Right cardiac atrium (tissue), 5 donors: ENCODE measurements around the gene MLXIP. TPM values are rescaled to one million over a fixed set of nuclear protein-coding genes. Genes with fewer than 3 reads are reported as not detected.
A peak's percentile ranks its signal among the peaks of the same experiment; 100 is the strongest.
"Not testable (repeated sequence)": the region's sequence is repeated elsewhere in the genome, so short reads cannot be mapped to it uniquely, and the experiment has no call there.

Source experiments
- ATAC-seq, 2 donors: fragments of 200-7000 bp; cut with Tn5 transposase; one replicate each; pipeline versions ENCODE4 v1.8.0 to v1.9.1; 2020; ENCODE audit warnings: moderate library complexity in 2 of 2, mild to moderate bottlenecking in 1 of 2
- DNase-seq, 3 donors: peaks; one replicate each; pipeline ENCODE4 v3.0.0-alpha.2; 2020
- H3K27ac ChIP-seq: one replicate; pipeline ENCODE4 v1.5.1; 2013; ENCODE audit warnings: mild to moderate bottlenecking, low read length, control low read depth, moderate library complexity
- H3K27me3 ChIP-seq: one replicate; pipeline ENCODE4 v1.6.1; 2013; ENCODE audit not compliant: control insufficient read depth, insufficient read depth
- H3K4me1 ChIP-seq: one replicate; pipeline ENCODE4 v1.6.1; 2013; ENCODE audit warnings: low read length; ENCODE audit not compliant: control insufficient read depth, insufficient read depth
- H3K4me3 ChIP-seq: one replicate; pipeline ENCODE4 v1.5.1; 2013; ENCODE audit warnings: low read length, control low read depth
- H3K9me3 ChIP-seq: one replicate; pipeline ENCODE4 v1.6.1; 2013; ENCODE audit warnings: low read length; ENCODE audit not compliant: control insufficient read depth
- WGBS: extraction: QIAGEN DNeasy Blood & Tissue Kit; methylation state at CpG from one replicate; pipeline ENCODE4 v1.1.7; 2013; 5-methylcytosine and 5-hydroxymethylcytosine counted together
- intact Hi-C, 4 donors: fragments of 100-400 bp; cut with DNase I; formaldehyde crosslinking; loops; one replicate each; pipeline versions ENCODE4 v1.11.0 to v1.14.0; 2022 to 2023
- polyA plus RNA-seq: library from polyadenylated mRNA; stranded (reverse); fragments of 200-250 nt; gene quantifications from one replicate; pipeline ENCODE4 v1.2.3, GENCODE V29; 2013
- total RNA-seq, 4 donors: library from RNA; stranded (reverse); fragmentation: NEBNext Ultra II Directional; extraction: Animal tissue kit (Norgen Biotek cat#: 25700); gene quantifications; one replicate each; pipeline ENCODE4 v1.2.1, GENCODE V29; 2021
- donor health status: healthy with polysubstance abuse.
- donor health status: DM: no; HTN: yes; CAD: no.
- donor health status: DM: no; HTN: no; CAD: no.
- donor health status: DM: no; HTN: yes; CAD: no; lungs with severe emphysema.
- donor health status: DM: yes; HTN: yes; CAD: no.

The MLXIP gene
- total and polyA plus RNA-seq, 5 donors, result 26.4 to 36.0 (median 33.7) TPM

GRCh38 chr12:122171399-122171798 lies 92.8 kb downstream of the MLXIP start:
- Histone ChIP-seq H3K9me3 (no peaks in the 10 kb centered on the region), H3K27ac (no peak overlapping the region), H3K4me1 (no peaks in the 10 kb centered on the region), H3K27me3 (no peaks in the 10 kb centered on the region), H3K4me3 (no peak overlapping the region)
- no peak for ATAC-seq
- no peak for DNase-seq
- intact Hi-C loops, result no loop called here
- 91% methylated on average over 5 of the region's 5 CpGs for WGBS

GRCh38 chr12:122172262-122172939 lies 93.8 kb downstream of the MLXIP start:
- Histone ChIP-seq H3K4me1 (no peaks in the 10 kb centered on the region), H3K27me3 (no peaks in the 10 kb centered on the region), H3K4me3 (no peak overlapping the region), H3K9me3 (no peaks in the 10 kb centered on the region), H3K27ac (no peak overlapping the region)
- WGBS, result 73% methylated on average over 17 of the region's 17 CpGs
- ATAC-seq, result no peak
- intact Hi-C loops, result no loop called here
- no peak for DNase-seq

- Histone ChIP-seq H3K27me3 (no peaks in the 10 kb centered on the region), H3K4me1 (no peaks in the 10 kb centered on the region), H3K4me3 (no peak within 1 kb of the TSS), H3K9me3 (no peaks in the 10 kb centered on the region), H3K27ac (no peak within 1 kb of the TSS)
- intact Hi-C loops, result no loop called here
- 92% methylated on average over 17 of the region's 17 CpGs for WGBS
- ATAC-seq (no peak), DNase-seq (no peak)
Observed at GRCh38 chr12:122174155-122174845, 95.7 kb downstream of the MLXIP start, which contains the start of gene IL31. TSS of gene IL31 (minus strand) at chr12:122174221. CDS start at chr12:122174172, 49 bp downstream.

- H3K9me3 ChIP-seq, H3K4me1 ChIP-seq, H3K4me3 ChIP-seq, intact Hi-C loops, H3K27me3 ChIP-seq, DNase-seq, H3K27ac ChIP-seq, ATAC-seq: not testable (repeated sequence)
- 87% methylated on average over 4 of the region's 4 CpGs for WGBS
Observed at GRCh38 chr12:122176473-122176872, 97.9 kb downstream of the MLXIP start.

GRCh38 chr12:122182887-122183587 lies 104.5 kb downstream of the MLXIP start, which contains the start of gene LRRC43:
TSS of gene LRRC43 (plus strand) at chr12:122183123. CDS start at chr12:122183145, 22 bp downstream.
- ATAC-seq, result peak; percentile 77 to 84

GRCh38 chr12:122183588-122183940 lies 105.0 kb downstream of the MLXIP start:
- DNase-seq (no peak), ATAC-seq (peak; percentile 27 to 45)
- H3K4me3 ChIP-seq, result peak overlapping the region; percentile 68
- no peaks in the 10 kb centered on the region for H3K4me1 ChIP-seq
- intact Hi-C loops, result no loop called here
- 77% methylated on average over 10 of the region's 10 CpGs for WGBS
- no peaks in the 10 kb centered on the region for H3K9me3 ChIP-seq
- H3K27ac ChIP-seq, result no peak overlapping the region
- H3K27me3 ChIP-seq, result no peaks in the 10 kb centered on the region

More at GRCh38 chr12:122182887-122183587, 104.5 kb downstream of the MLXIP start, which contains the start of gene LRRC43:
- Histone ChIP-seq H3K9me3 (no peaks in the 10 kb centered on the region), H3K27me3 (no peaks in the 10 kb centered on the region), H3K4me1 (no peaks in the 10 kb centered on the region), H3K27ac (no peak within 1 kb of the TSS), H3K4me3 (peak within 1 kb of the TSS; percentile 68)
- 2% methylated on average over 63 of the region's 63 CpGs for WGBS
- intact Hi-C loops, result no loop called here
- peak; percentile 42 to 78 (median 69) for DNase-seq

- ATAC-seq (no peak), DNase-seq (no peak)
- no peak overlapping the region for H3K4me3 ChIP-seq
- H3K27me3 ChIP-seq, result no peaks in the 10 kb centered on the region
- no peaks in the 10 kb centered on the region for H3K4me1 ChIP-seq
- WGBS, result 79% methylated on average over 18 of the region's 18 CpGs
- intact Hi-C loops, result no loop called here
- H3K9me3 ChIP-seq, result no peaks in the 10 kb centered on the region
- no peak overlapping the region for H3K27ac ChIP-seq
Observed at GRCh38 chr12:122184517-122184916, 106.0 kb downstream of the MLXIP start.

- ATAC-seq, result no peak
- no peaks in the 10 kb centered on the region for H3K27me3 ChIP-seq
- no peaks in the 10 kb centered on the region for H3K4me1 ChIP-seq
- DNase-seq, result no peak
- 91% methylated on average over 7 of the region's 7 CpGs for WGBS
- no peak overlapping the region for H3K4me3 ChIP-seq
- no peak overlapping the region for H3K27ac ChIP-seq
- H3K9me3 ChIP-seq, result no peaks in the 10 kb centered on the region
- intact Hi-C loops, result no loop called here
Observed at GRCh38 chr12:122185079-122185478, 106.5 kb downstream of the MLXIP start.

- H3K27ac ChIP-seq, result no peak overlapping the region
- intact Hi-C loops, result no loop called here
Observed at GRCh38 chr12:122185494-122186082, 107.0 kb downstream of the MLXIP start.

GRCh38 chr12:122187466-122187865 lies 108.9 kb downstream of the MLXIP start:
- 73% methylated on average over 12 of the region's 12 CpGs for WGBS
- intact Hi-C loops, result no loop called here

More at GRCh38 chr12:122185494-122186082, 107.0 kb downstream of the MLXIP start:
- 84% methylated on average over 10 of the region's 10 CpGs for WGBS
- Histone ChIP-seq H3K4me1 (no peaks in the 10 kb centered on the region), H3K4me3 (no peak overlapping the region), H3K9me3 (no peaks in the 10 kb centered on the region), H3K27me3 (no peaks in the 10 kb centered on the region)
- DNase-seq (no peak), ATAC-seq (no peak)

More at GRCh38 chr12:122187466-122187865, 108.9 kb downstream of the MLXIP start:
- Histone ChIP-seq H3K4me1 (no peaks in the 10 kb centered on the region), H3K4me3 (no peak overlapping the region), H3K27ac (no peak overlapping the region), H3K27me3 (no peaks in the 10 kb centered on the region), H3K9me3 (no peaks in the 10 kb centered on the region)
- ATAC-seq (no peak), DNase-seq (no peak)
